Ishikawa (cell line): ENCODE data around the gene SDK1.

Experiments
- CEBPB ChIP-seq: IDR thresholded peaks from 2 replicates; pipeline ENCODE4 v1.6.1; 2012
- CREB1 ChIP-seq: IDR thresholded peaks from 2 replicates; pipeline ENCODE4 v1.6.1; 2012; ENCODE audit warnings: low read depth
- EGR1 ChIP-seq: IDR thresholded peaks from 2 replicates; pipeline ENCODE4 v1.6.1; 2012
- EP300 ChIP-seq: IDR thresholded peaks from 2 replicates; pipeline ENCODE4 v1.6.1; 2012; ENCODE audit warnings: borderline replicate concordance
- FOXM1 ChIP-seq: IDR thresholded peaks from 2 replicates; pipeline ENCODE4 v1.6.1; 2012; ENCODE audit warnings: low read depth, borderline replicate concordance
- MAX ChIP-seq: IDR thresholded peaks from 2 replicates; pipeline ENCODE4 v1.6.1; 2012
- NFIC ChIP-seq: IDR thresholded peaks from 2 replicates; pipeline ENCODE4 v1.6.1; 2012
- RAD21 ChIP-seq: IDR thresholded peaks from 2 replicates; pipeline ENCODE4 v1.6.1; 2012; ENCODE audit warnings: low read depth
- REST ChIP-seq: IDR thresholded peaks from 2 replicates; pipeline ENCODE4 v1.6.1; 2012; ENCODE audit warnings: low read depth, mild to moderate bottlenecking
- TAF1 ChIP-seq: IDR thresholded peaks from 2 replicates; pipeline ENCODE4 v1.6.1; 2012; ENCODE audit warnings: low read depth, mild to moderate bottlenecking
- TCF12 ChIP-seq: IDR thresholded peaks from 2 replicates; pipeline ENCODE4 v1.6.1; 2012; ENCODE audit warnings: low read depth
- TEAD4 ChIP-seq: IDR thresholded peaks from 2 replicates; pipeline ENCODE4 v1.6.1; 2012
- USF1 ChIP-seq: IDR thresholded peaks from 2 replicates; pipeline ENCODE4 v1.6.1; 2012
- YY1 ChIP-seq: IDR thresholded peaks from 2 replicates; pipeline ENCODE4 v1.6.1; 2012; ENCODE audit warnings: low read depth
- ZBTB7A ChIP-seq: IDR thresholded peaks from 2 replicates; pipeline ENCODE4 v1.6.1; 2012; ENCODE audit warnings: low read depth

SDK1 gene

GRCh38 chr7:3309956-3310355 lies 8.9 kb downstream of the SDK1 start:
- no peak for TF ChIP-seq CEBPB
- no peak for TF ChIP-seq FOXM1
- no peak for TF ChIP-seq TEAD4
- no peak for TF ChIP-seq REST
- no peak for TF ChIP-seq RAD21
- TF ChIP-seq NFIC, result no peak
- no peak for TF ChIP-seq TCF12
- no peak for TF ChIP-seq USF1
- no peak for TF ChIP-seq ZBTB7A
- no peak for TF ChIP-seq MAX
- no peak for TF ChIP-seq EGR1
- no peak for TF ChIP-seq TAF1
- TF ChIP-seq CREB1, result no peak
- no peak for TF ChIP-seq YY1

GRCh38 chr7:3310884-3311283 lies 9.8 kb downstream of the SDK1 start:
- TF ChIP-seq TAF1 (no peak), EP300 (no peak), RAD21 (no peak), CEBPB (no peak), EGR1 (no peak), TEAD4 (no peak), FOXM1 (no peak), MAX (no peak), USF1 (no peak), REST (no peak), YY1 (no peak), NFIC (no peak), ZBTB7A (no peak), TCF12 (no peak), CREB1 (no peak)

- TF ChIP-seq USF1, result no peak
- TF ChIP-seq EGR1, result no peak
- TF ChIP-seq MAX, result no peak
- no peak for TF ChIP-seq RAD21
- no peak for TF ChIP-seq FOXM1
- TF ChIP-seq TEAD4, result no peak
- TF ChIP-seq CREB1, result no peak
- TF ChIP-seq REST, result no peak
- no peak for TF ChIP-seq CEBPB
- no peak for TF ChIP-seq TCF12
- no peak for TF ChIP-seq ZBTB7A
- no peak for TF ChIP-seq NFIC
Observed at GRCh38 chr7:3312583-3312982, 11.5 kb downstream of the SDK1 start.

- TF ChIP-seq ZBTB7A, result no peak
- TF ChIP-seq FOXM1, result no peak
- no peak for TF ChIP-seq TCF12
- TF ChIP-seq EGR1, result no peak
- TF ChIP-seq TEAD4, result no peak
- TF ChIP-seq USF1, result no peak
- no peak for TF ChIP-seq YY1
- TF ChIP-seq NFIC, result no peak
- no peak for TF ChIP-seq CREB1
- no peak for TF ChIP-seq TAF1
- no peak for TF ChIP-seq REST
Observed at GRCh38 chr7:3318874-3319273, 17.8 kb downstream of the SDK1 start.
